K562 (cell line): ENCODE data around the gene MMP20. TPM values are rescaled to one million over a fixed set of nuclear protein-coding genes. Genes with fewer than 3 reads are reported as not detected.

ENCODE experiments used
- ATAC-seq: fragments of 200-7000 bp; cut with Tn5 transposase; 3 replicates; pipeline ENCODE4 v1.9.1; 2020; ENCODE audit warnings: moderate library complexity
- BruUV-seq: library from RNA; stranded (reverse); fragments of 400-500 nt; replicated peaks from 2 replicates; lab custom pipeline; 2021; lab: Mats Ljungman, UMichigan
- CTCF ChIA-PET: fragments of 300-600 bp; formaldehyde crosslinking; extraction: SDS; loops from one replicate; lab custom pipeline; 2021; ENCODE audit warnings: low intra/inter-chr PET ratio; lab: Yijun Ruan, JAX
- POLR2A ChIA-PET: fragments of 300-600, 350-650 bp; sonication (Branson Sonifier 250); formaldehyde crosslinking; extraction: SDS; loops from one replicate; lab custom pipeline; 2021; ENCODE audit warnings: antibody characterized with exemption, inconsistent platforms; lab: Yijun Ruan, JAX
- DNase-seq, 4 experiments: peaks; one replicate each; pipeline versions ENCODE4 v3.0.0 to v3.0.0-alpha.2; 2011 to 2018; ENCODE audit warnings: low spot score in 3 of 4, mixed read lengths in 3 of 4; ENCODE audit errors: extremely low read depth in 1 of 4
- FAIRE-seq: peaks from 2 replicates; lab custom pipeline; 2011; peaks lifted over from hg19 to GRCh38; lab: Jason Lieb, UNC
- H2AFZ ChIP-seq: 2 replicates; pipeline ENCODE4 v1.6.0; 2011; ENCODE audit warnings: low read depth, low read length, control low read depth, inconsistent platforms
- H3K27ac ChIP-seq: fragments of 200-600 bp; 3 replicates; pipeline ENCODE4 v1.8.0; 2011; ENCODE audit warnings: low read depth, mild to moderate bottlenecking, control low read depth, inconsistent platforms, low read length, moderate library complexity, mixed read lengths; ENCODE audit errors: extremely low read depth
- H3K27me3 ChIP-seq, 2 experiments: fragments of 300-600 bp in 1 of 2; 2 replicates in 1 of 2; 3 replicates in 1 of 2; pipeline versions ENCODE4 v1.6.0 to v1.8.0; 2011; ENCODE audit warnings: inconsistent platforms in 2 of 2, low read length in 2 of 2, mild to moderate bottlenecking in 1 of 2, mixed read lengths in 1 of 2, moderate library complexity in 1 of 2; ENCODE audit not compliant: control insufficient read depth in 2 of 2, insufficient read depth in 2 of 2
- H3K36me3 ChIP-seq: fragments of 300-600 bp; 3 replicates; pipeline ENCODE4 v1.8.0; 2011; ENCODE audit warnings: mild to moderate bottlenecking, low read length, inconsistent platforms; ENCODE audit not compliant: control insufficient read depth, insufficient read depth
- H3K4me1 ChIP-seq, 2 experiments: fragments of 200-600 bp in 1 of 2; replicated peaks in 1 of 2; 2 replicates in 1 of 2; 3 replicates in 1 of 2; pipeline versions ENCODE4 v1.5.1 to v1.8.0; 2011; ENCODE audit warnings: inconsistent platforms in 2 of 2, low read length in 2 of 2, mild to moderate bottlenecking in 1 of 2, mixed read lengths in 1 of 2, moderate library complexity in 1 of 2; ENCODE audit not compliant: control insufficient read depth in 2 of 2, insufficient read depth in 2 of 2
- H3K4me2 ChIP-seq: 2 replicates; pipeline ENCODE4 v1.6.1; 2011; ENCODE audit warnings: low read length, control low read depth, inconsistent platforms, mixed read lengths; ENCODE audit not compliant: insufficient read depth
- H3K4me3 ChIP-seq: fragments of 200-600 bp; sonication (generic), shearing (Covaris generic); 2 replicates; pipeline ENCODE4 v1.5.1; 2016; ENCODE audit warnings: control low read depth, inconsistent platforms
- H3K79me2 ChIP-seq: fragments of 200-600 bp; 3 replicates; pipeline ENCODE4 v1.8.0; 2011; ENCODE audit warnings: low read length, inconsistent platforms; ENCODE audit not compliant: control insufficient read depth, insufficient read depth
- H3K9ac ChIP-seq, 2 experiments: 2 replicates each; pipeline versions ENCODE4 v1.6.0 to v1.6.1; 2011; ENCODE audit warnings: low read depth in 2 of 2, low read length in 2 of 2, control low read depth in 1 of 2, inconsistent platforms in 1 of 2, mild to moderate bottlenecking in 1 of 2, mixed read lengths in 1 of 2; ENCODE audit not compliant: insufficient read depth in 1 of 2
- H3K9me1 ChIP-seq: one replicate; pipeline ENCODE4 v1.6.0; 2011; ENCODE audit warnings: inconsistent platforms, mild to moderate bottlenecking, low read length, moderate library complexity; ENCODE audit not compliant: control insufficient read depth, insufficient read depth
- H3K9me3 ChIP-seq: replicated peaks from 2 replicates; pipeline ENCODE4 v1.5.1; 2011; ENCODE audit warnings: low read depth, low read length, inconsistent platforms; ENCODE audit not compliant: control insufficient read depth, insufficient read depth
- H4K20me1 ChIP-seq: replicated peaks from 2 replicates; pipeline ENCODE4 v1.6.1; 2011; ENCODE audit warnings: low read length, inconsistent platforms, mixed read lengths; ENCODE audit not compliant: control insufficient read depth, insufficient read depth
- C11orf30 ChIP-seq: fragments of 450-650 bp; IDR thresholded peaks from 2 replicates; pipeline ENCODE4 v1.6.1; 2016; ENCODE audit warnings: low read depth, mild to moderate bottlenecking
- FOXA3 ChIP-seq, 2 experiments: fragments of 450-650 bp in 1 of 2; sonication (generic) in 1 of 2; formaldehyde crosslinking; IDR thresholded peaks in 1 of 2; conservative IDR thresholded peaks in 1 of 2; 2 replicates each; pipeline versions ENCODE4 v1.4.0 to v1.8.0; 2020 to 2022; ENCODE audit warnings: mild to moderate bottlenecking in 2 of 2, missing genetic modification reagents in 1 of 2
- HEY1 ChIP-seq: fragments of 250-450 bp; sonication (Bioruptor Pico); IDR thresholded peaks from 2 replicates; pipeline ENCODE4 v1.5.0; 2020; ENCODE audit warnings: mild to moderate bottlenecking, moderate library complexity, borderline replicate concordance
- JUND ChIP-seq, 2 experiments: IDR thresholded peaks; 2 replicates in 1 of 2; 3 replicates in 1 of 2; pipeline ENCODE4 v1.6.1; 2011; ENCODE audit warnings: borderline replicate concordance in 2 of 2, low read depth in 2 of 2, low read length in 2 of 2, improper control_type of control experiment in 1 of 2, missing biosample characterization in 1 of 2, missing genetic modification characterization in 1 of 2, missing genetic modification reagents in 1 of 2
- MTA3 ChIP-seq: fragments of 450-650 bp; formaldehyde crosslinking; IDR thresholded peaks from 2 replicates; pipeline ENCODE4 v1.6.1; 2017; ENCODE audit warnings: mild to moderate bottlenecking, borderline replicate concordance
- ZNF707 ChIP-seq: fragments of 250-450 bp; sonication (Bioruptor Pico); conservative IDR thresholded peaks from 2 replicates; pipeline ENCODE4 v1.8.0; 2022; ENCODE audit warnings: inconsistent platforms, mild to moderate bottlenecking, moderate library complexity
- ZNF77 ChIP-seq: fragments of 250-450 bp; sonication (Bioruptor Pico); IDR thresholded peaks from 2 replicates; pipeline ENCODE4 v1.5.0; 2020
- WGBS: fragments of 100-300 bp; shearing (Covaris generic); methylation state at CpG from one replicate; pipeline ENCODE4 v1.1.6; 2016; ENCODE audit warnings: low coverage, mixed read lengths; ENCODE audit not compliant: insufficient coverage; ENCODE audit errors: missing lambda C conversion rate; 5-methylcytosine and 5-hydroxymethylcytosine counted together
- in situ Hi-C: fragments of 300-500 bp; cut with MboI; formaldehyde crosslinking; loops from 4 replicates; pipeline ENCODE4 v1.15.0; 2018; ENCODE audit warnings: inconsistent platforms, mixed read lengths
- intact Hi-C: fragments of 100-400 bp; cut with micrococcal nuclease; formaldehyde crosslinking; loops from 2 replicates; pipeline ENCODE4 v1.14.2; 2022
- polyA plus RNA-seq, 8 experiments: library from polyadenylated mRNA; depleted of rRNA in 4 of 8; stranded (reverse) in 5 of 8; unstranded in 3 of 8; fragments of >200 nt; fragmentation: Nextera tagmentation in 2 of 8; fragmentation: Illumina TruSeq in 1 of 8; extraction: Ambion mirVana in 2 of 8; extraction: Trizol in 1 of 8; gene quantifications; 2 replicates each; pipeline versions ENCODE4 v1.2.1 to v1.2.3, GENCODE V29; 2011 to 2014; ENCODE audit warnings: inconsistent platforms in 1 of 8, missing spikeins in 1 of 8
- total RNA-seq, 7 experiments: library from RNA; depleted of rRNA in 6 of 7; stranded (reverse); fragments of >200 nt in 6 of 7; fragmentation: Illumina TruSeq in 2 of 7; extraction: Trizol in 2 of 7; gene quantifications; 2 replicates each; pipeline versions ENCODE4 v1.2.1 to v1.2.3, GENCODE V29; 2011 to 2021; ENCODE audit warnings: low replicate concordance in 1 of 7

The MMP20 gene
- total and polyA plus RNA-seq, 9 of the 15 experiments (the other 6 are each of a cell fraction or from before 2014, with no cell fraction given), result not detected

GRCh38 chr11:102599642-102600261 lies 25.4 kb downstream of the MMP20 start (continued):
- TF ChIP-seq JUND (IDR thresholded peaks at IDR 0.05; ENCODE audit: borderline replicate concordance, low read depth, low read length) (peak; percentile 74; the same call in 1 of the 2 replicates), JUND (tag; IDR thresholded peaks at IDR 0.05; ENCODE audit: borderline replicate concordance, low read depth, low read length) (peak; percentile 73; the same call in 1 of the 3 replicates), MTA3 (no peak), FOXA3 (CRISPR knock-in tag; conservative IDR thresholded peaks at IDR 0.05 in 1 of 2, IDR thresholded peaks at IDR 0.05 in 1 of 2) (peak in 1 of 2 experiments; percentile 70; a peak in 2 of 4 replicates), C11orf30 (0 out of 2 replicates have a peak, but pooled peaks have one; percentile 12)

- Histone ChIP-seq H4K20me1 (no peaks in the 10 kb centered on the region), H3K27me3 (no peaks in the 10 kb centered on the region), H2AFZ (no peak overlapping the region), H3K9me1 (no peaks in the 10 kb centered on the region), H3K4me2 (no peak overlapping the region), H3K79me2 (no peaks in the 10 kb centered on the region), H3K4me1 (peaks cover 0 to 2% of the 10 kb centered on the region in 2 experiments; a peak in 1 of 5 replicates), H3K4me3 (no peak overlapping the region), H3K27ac (no peak overlapping the region), H3K36me3 (no peaks in the 10 kb centered on the region), H3K9ac (no peak overlapping the region), H3K9me3 (no peaks in the 10 kb centered on the region)
- ChIA-PET CTCF (no interaction called here), POLR2A (no interaction called here)
- no TSS peak for BruUV-seq
- DNase-seq (no peak), FAIRE-seq (no peak), ATAC-seq (no peak)
- in situ Hi-C loops (no loop called here), intact Hi-C loops (no loop called here)
- WGBS, result 0% methylated on average over 1 of the region's 1 CpG
- TF ChIP-seq ZNF77 (CRISPR knock-in tag), result no peak
- TF ChIP-seq ZNF707 (CRISPR knock-in tag), result no peak
- no peak for TF ChIP-seq HEY1 (CRISPR knock-in tag)
Measured at GRCh38 chr11:102598272-102598671, 26.9 kb downstream of the MMP20 start.
